Measurements from ENCODE around the gene OTUB2.

- no peak for TF ChIP-seq CTCF (IDR thresholded peaks at IDR 0.05; ENCODE audit: low read depth, low read length, missing input control)
- no peak for TF ChIP-seq ATF3 (IDR thresholded peaks at IDR 0.05)
- TF ChIP-seq JUND (IDR thresholded peaks at IDR 0.05), result no peak
Measured at GRCh38 chr14:93999573-93999972, 26.6 kb upstream of the OTUB2 start.
